ENCODE results near the gene CNTNAP5. TPM values are rescaled to one million over a fixed set of nuclear protein-coding genes. Genes with fewer than 3 reads are reported as not detected.
A peak's percentile ranks its signal among the peaks of the same experiment; 100 is the strongest.

The CNTNAP5 gene
- total and polyA plus RNA-seq, 2 of the 13 experiments (the other 11 are each of a cell fraction or from before 2014, with no cell fraction given): not detected

- TF ChIP-seq KIAA2018 (CRISPR knock-in tag; IDR thresholded peaks at IDR 0.05; ENCODE audit: borderline replicate concordance) (no peak), BRD4 (CRISPR knock-in tag; IDR thresholded peaks at IDR 0.05) (no peak), ZNF333 (CRISPR knock-in tag; IDR thresholded peaks at IDR 0.05; ENCODE audit: borderline replicate concordance) (no peak), ZNF556 (CRISPR knock-in tag; IDR thresholded peaks at IDR 0.05; ENCODE audit: borderline replicate concordance) (no peak), SP5 (CRISPR knock-in tag; IDR thresholded peaks at IDR 0.05; ENCODE audit: borderline replicate concordance, low read depth) (no peak), PRDM10 (CRISPR knock-in tag; IDR thresholded peaks at IDR 0.05; ENCODE audit: low read depth) (no peak), ZNF414 (CRISPR knock-in tag; IDR thresholded peaks at IDR 0.05) (no peak), SATB2 (CRISPR knock-in tag; IDR thresholded peaks at IDR 0.05) (no peak), ZFP36L1 (CRISPR knock-in tag; IDR thresholded peaks at IDR 0.05) (peak; percentile 65; the same call in 1 of the 2 replicates), KMT2B (CRISPR knock-in tag; IDR thresholded peaks at IDR 0.05) (peak; percentile 29; the same call in 1 of the 2 replicates), ZNF644 (CRISPR knock-in tag; IDR thresholded peaks at IDR 0.05; ENCODE audit: low read depth) (no peak), POLR2AphosphoS5 (IDR thresholded peaks at IDR 0.05; ENCODE audit: low read depth, low read length) (no peak), MXI1 (IDR thresholded peaks at IDR 0.05; ENCODE audit: borderline replicate concordance, low read depth, low read length) (no peak), ZSCAN30 (CRISPR knock-in tag; IDR thresholded peaks at IDR 0.05) (no peak), ZBTB26 (CRISPR knock-in tag; IDR thresholded peaks at IDR 0.05; ENCODE audit: borderline replicate concordance) (0 out of 2 replicates have a peak, but pooled peaks have one; percentile 25), MAFG (CRISPR knock-in tag; IDR thresholded peaks at IDR 0.05) (no peak), ARNTL (CRISPR knock-in tag; IDR thresholded peaks at IDR 0.05) (no peak), PPARG (CRISPR knock-in tag; conservative IDR thresholded peaks at IDR 0.05) (no peak)
Measured at GRCh38 chr2:124025171-124025580, at the start of gene CNTNAP5 (continued).
